Measurements from ENCODE around the gene ADAMTS13.

- TF ChIP-seq CTCF (conservative IDR thresholded peaks at IDR 0.05 in 1 of 2, IDR thresholded peaks at IDR 0.05 in 1 of 2; ENCODE audit: extremely low read depth in 1 of 2, insufficient read depth in 1 of 2, low read depth in 1 of 2, low read length in 2 of 2), result no peak
- no peak for TF ChIP-seq EZH2 (IDR thresholded peaks at IDR 0.05; ENCODE audit: borderline replicate concordance, low read length)
These were observed 7.0 kb downstream of the ADAMTS13 start for GRCh38 chr9:133429214-133429613.
